ENCODE results near the gene PAX2.

DNA sequence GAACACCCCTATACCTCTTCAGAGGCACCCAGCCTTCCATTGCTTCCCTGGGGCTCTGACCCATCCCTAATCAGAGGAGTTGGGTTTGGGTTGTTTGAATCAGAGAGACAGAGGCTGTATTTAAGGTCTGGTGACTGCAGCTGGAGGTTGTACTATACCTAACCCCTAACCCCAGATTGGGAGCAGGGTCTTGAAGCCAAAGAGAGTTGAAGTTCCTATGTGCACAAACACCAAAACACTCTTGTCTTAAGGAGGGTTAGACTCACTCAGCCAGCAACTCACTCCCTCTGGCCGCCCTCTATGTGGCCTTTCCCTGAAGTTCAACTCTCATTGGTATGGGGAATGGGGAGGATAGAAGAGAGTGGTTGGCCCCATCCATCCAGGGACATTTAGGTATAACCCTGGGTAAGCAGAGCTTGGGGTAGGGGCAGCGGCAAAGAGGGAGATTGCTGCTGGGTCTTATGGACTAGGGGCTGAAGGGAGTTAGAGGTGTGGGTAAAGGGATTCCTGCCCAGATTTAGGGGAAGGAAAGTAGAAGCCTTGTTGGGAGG, 80.0 kb downstream of the PAX2 start:
- TF ChIP-seq, protein P1, sequence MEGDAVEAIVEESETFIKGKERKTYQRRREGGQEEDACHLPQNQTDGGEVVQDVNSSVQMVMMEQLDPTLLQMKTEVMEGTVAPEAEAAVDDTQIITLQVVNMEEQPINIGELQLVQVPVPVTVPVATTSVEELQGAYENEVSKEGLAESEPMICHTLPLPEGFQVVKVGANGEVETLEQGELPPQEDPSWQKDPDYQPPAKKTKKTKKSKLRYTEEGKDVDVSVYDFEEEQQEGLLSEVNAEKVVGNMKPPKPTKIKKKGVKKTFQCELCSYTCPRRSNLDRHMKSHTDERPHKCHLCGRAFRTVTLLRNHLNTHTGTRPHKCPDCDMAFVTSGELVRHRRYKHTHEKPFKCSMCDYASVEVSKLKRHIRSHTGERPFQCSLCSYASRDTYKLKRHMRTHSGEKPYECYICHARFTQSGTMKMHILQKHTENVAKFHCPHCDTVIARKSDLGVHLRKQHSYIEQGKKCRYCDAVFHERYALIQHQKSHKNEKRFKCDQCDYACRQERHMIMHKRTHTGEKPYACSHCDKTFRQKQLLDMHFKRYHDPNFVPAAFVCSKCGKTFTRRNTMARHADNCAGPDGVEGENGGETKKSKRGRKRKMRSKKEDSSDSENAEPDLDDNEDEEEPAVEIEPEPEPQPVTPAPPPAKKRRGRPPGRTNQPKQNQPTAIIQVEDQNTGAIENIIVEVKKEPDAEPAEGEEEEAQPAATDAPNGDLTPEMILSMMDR (IDR thresholded peaks at IDR 0.05), result no peak
- no peak for TF ChIP-seq POLR2A (IDR thresholded peaks at IDR 0.05; ENCODE audit: low read depth)
- no peak for TF ChIP-seq POLR2AphosphoS5 (IDR thresholded peaks at IDR 0.05)
